Stimulated activated CD4-positive, alpha-beta T cell treated with anti-CD3 and anti-CD28 coated beads, Interleukin-2, amount 100 ng/mL, for 4 hours (primary cell): ENCODE results near the gene LRP4.
"Not testable (repeated sequence)": the region's sequence is repeated elsewhere in the genome, so short reads cannot be mapped to it uniquely, and the experiment has no call there.

Experiments
- DNase-seq: peaks from one replicate; pipeline ENCODE4 v3.0.0-alpha.2; 2020; ENCODE audit warnings: low read depth

The LRP4 gene

GRCh38 chr11:46918083-46918787, at the start of gene LRP4:
LRP4 (minus strand) TSS chr11:46918550; CDS start chr11:46918379, 171 bp downstream.
- no peak for DNase-seq

- DNase-seq = no peak
Observed at GRCh38 chr11:46967962-46968361, 49.6 kb upstream of the LRP4 start.

- no peak for DNase-seq
Observed at GRCh38 chr11:46966773-46967172, 48.4 kb upstream of the LRP4 start.

GRCh38 chr11:46963844-46964243, 45.5 kb upstream of the LRP4 start:
- no peak for DNase-seq

- DNase-seq = not testable (repeated sequence)
Observed at GRCh38 chr11:46961886-46962285, 43.5 kb upstream of the LRP4 start.

- no peak for DNase-seq
Observed at GRCh38 chr11:46961041-46961440, 42.7 kb upstream of the LRP4 start.

GRCh38 chr11:46958777-46959176, 40.4 kb upstream of the LRP4 start:
- no peak for DNase-seq

GRCh38 chr11:46953093-46953492, 34.7 kb upstream of the LRP4 start:
- DNase-seq = no peak

- DNase-seq = no peak
Observed at GRCh38 chr11:46952553-46952952, 34.2 kb upstream of the LRP4 start.

GRCh38 chr11:46951864-46952263, 33.5 kb upstream of the LRP4 start:
- DNase-seq = no peak

GRCh38 chr11:46949297-46949696, 30.9 kb upstream of the LRP4 start:
- no peak for DNase-seq

- DNase-seq = no peak
Observed at GRCh38 chr11:46948378-46949131, 30.2 kb upstream of the LRP4 start.

GRCh38 chr11:46947399-46948077, 29.2 kb upstream of the LRP4 start:
- DNase-seq = no peak

- DNase-seq = no peak
Observed at GRCh38 chr11:46944356-46945075, 26.2 kb upstream of the LRP4 start.

- no peak for DNase-seq
Observed at GRCh38 chr11:46942172-46942571, 23.8 kb upstream of the LRP4 start.

- DNase-seq = peak; percentile 90
Observed at GRCh38 chr11:46936138-46937110, 18.1 kb upstream of the LRP4 start, which contains the start of gene CSTPP1. CSTPP1 (plus strand) TSS chr11:46936761; CDS start chr11:46936806, 45 bp downstream.

- DNase-seq = no peak
Observed at GRCh38 chr11:46930089-46930488, 11.7 kb upstream of the LRP4 start.

GRCh38 chr11:46928701-46929100, 10.4 kb upstream of the LRP4 start:
- not testable (repeated sequence) for DNase-seq

- DNase-seq = not testable (repeated sequence)
Observed at GRCh38 chr11:46927928-46928327, 9.6 kb upstream of the LRP4 start.

GRCh38 chr11:46920755-46921154, 2.4 kb upstream of the LRP4 start:
- no peak for DNase-seq
